ENCODE measurements around the gene JCAD. TPM values are rescaled to one million over a fixed set of nuclear protein-coding genes. Genes with fewer than 3 reads are reported as not detected.

The JCAD gene
- total and polyA plus RNA-seq, 2 of the 8 experiments (the other 6 are each of a cell fraction or from before 2014, with no cell fraction given) = 0.56 to 5.2 TPM

GRCh38 chr10:30093303-30093950 is 34.0 kb upstream of the JCAD start:
- Histone ChIP-seq H3K9me3 (ENCODE audit: insufficient read depth in 2 of 2, low read depth in 1 of 2, low read length in 1 of 2) (no peaks in the 10 kb centered on the region), H4K5ac (ENCODE audit: insufficient read length, low read depth, low read length) (no peak overlapping the region), H3K18ac (ENCODE audit: extremely low read depth, low read length) (no peak overlapping the region), H3K4me3 (ENCODE audit: extremely low read depth in 1 of 4, insufficient read depth in 2 of 4, low read depth in 3 of 4, low read length in 4 of 4) (no peak overlapping the region), H4K8ac (ENCODE audit: extremely low read depth, insufficient read depth, low read length) (no peak overlapping the region), H2AK5ac (ENCODE audit: low read depth, low read length) (no peak overlapping the region), H3K79me1 (ENCODE audit: low read depth, low read length) (no peaks in the 10 kb centered on the region), H2BK15ac (ENCODE audit: low read length) (no peak overlapping the region), H4K91ac (replicated peaks; ENCODE audit: insufficient read length, low read length) (no peak overlapping the region), H2BK120ac (replicated peaks; ENCODE audit: low read depth, low read length) (no peak overlapping the region), H2AFZ (ENCODE audit: low read length) (no peak overlapping the region), H3K4me1 (replicated peaks in 1 of 4; ENCODE audit: control insufficient read depth in 3 of 4, insufficient read depth in 4 of 4, low read length in 3 of 4) (0 out of 7 replicates have a peak, but pooled peaks cover 0 to 3% (median 1%) of the 10 kb centered on the region in 4 experiments), H3K4me2 (ENCODE audit: insufficient read depth in 1 of 2, low read depth in 2 of 2, low read length in 2 of 2) (no peak overlapping the region), H3K36me3 (ENCODE audit: control insufficient read depth in 2 of 4, insufficient read depth in 4 of 4, low read length in 3 of 4) (no peaks in the 10 kb centered on the region), H2BK12ac (ENCODE audit: low read depth, low read length) (no peak overlapping the region), H3K27ac (ENCODE audit: low read depth, low read length) (no peak overlapping the region), H3K56ac (replicated peaks; ENCODE audit: insufficient read length, low read depth, low read length) (no peak overlapping the region), H2BK5ac (ENCODE audit: low read depth, low read length) (no peak overlapping the region), H3K4ac (replicated peaks; ENCODE audit: insufficient read length, low read depth, low read length) (no peak overlapping the region), H3K14ac (ENCODE audit: insufficient read length) (no peak overlapping the region), H3K23me2 (ENCODE audit: low read depth, low read length) (no peaks in the 10 kb centered on the region), H2BK20ac (ENCODE audit: low read length) (no peak overlapping the region), H4K20me1 (replicated peaks in 1 of 2; ENCODE audit: control insufficient read depth in 1 of 2, insufficient read depth in 2 of 2, low read length in 2 of 2) (no peaks in the 10 kb centered on the region), H3K23ac (ENCODE audit: insufficient read length) (no peak overlapping the region), H3K79me2 (ENCODE audit: control insufficient read depth in 1 of 2, insufficient read depth in 2 of 2, low read length in 2 of 2) (no peaks in the 10 kb centered on the region), H3K9ac (replicated peaks in 1 of 4; ENCODE audit: extremely low read depth in 1 of 4, low read depth in 3 of 4, low read length in 3 of 4) (no peak overlapping the region), H3K27me3 (replicated peaks in 1 of 4; ENCODE audit: control insufficient read depth in 3 of 4, extremely low read depth in 1 of 4, insufficient read depth in 3 of 4, low read length in 3 of 4) (no peaks in the 10 kb centered on the region; a peak in 1 of 7 replicates)
- POLR2A ChIA-PET (ENCODE audit: partially characterized antibody) = interaction anchor here (1.7 kb wide), 1 partner anchor 11 kb away, joined by 4 read pairs; no protein-coding TSS in a partner anchor
- no peak for DNase-seq (ENCODE audit: low read depth in 1 of 2, low spot score in 2 of 2)
- no peak for FAIRE-seq
- CTCF ChIA-PET (ENCODE audit: partially characterized antibody) = interaction anchor here (0.6 to 1.9 kb wide), 9 partner anchors 11 to 104 kb away, joined by 3 to 5 read pairs (median 3); no protein-coding TSS in a partner anchor
- 86% methylated on average over 9 of the region's 9 CpGs; no CpG with 5 or more reads in 1 of the 2 experiments for WGBS, 2 experiments (ENCODE audit: extremely low coverage in 1 of 2, insufficient coverage in 1 of 2, insufficient read length in 1 of 2, insufficient replicate concordance in 2 of 2, low coverage in 1 of 2, low lambda C conversion rate in 2 of 2, missing lambda C conversion rate in 1 of 2)
- TF ChIP-seq EGR1 (IDR thresholded peaks at IDR 0.05; ENCODE audit: borderline replicate concordance, low read depth, low read length) (no peak), CHD1 (IDR thresholded peaks at IDR 0.05; ENCODE audit: low read depth, low read length) (no peak), MAFK (IDR thresholded peaks at IDR 0.05; ENCODE audit: low read depth, low read length) (no peak), PHF8 (conservative IDR thresholded peaks at IDR 0.05; ENCODE audit: low read depth, low read length) (no peak), MAX (IDR thresholded peaks at IDR 0.05) (no peak), KDM5A (IDR thresholded peaks at IDR 0.05; ENCODE audit: low read length) (no peak), POU5F1 (IDR thresholded peaks at IDR 0.05; ENCODE audit: low read depth, low read length) (no peak), TEAD4 (IDR thresholded peaks at IDR 0.05; ENCODE audit: low read depth, low read length) (no peak), SP4 (IDR thresholded peaks at IDR 0.05; ENCODE audit: low read length) (no peak), YY1 (IDR thresholded peaks at IDR 0.05; ENCODE audit: low read depth, low read length) (no peak), NANOG (IDR thresholded peaks at IDR 0.05; ENCODE audit: insufficient read depth, low read depth, low read length, poor library complexity, severe bottlenecking) (no peak), SIRT6 (IDR thresholded peaks at IDR 0.05; ENCODE audit: low read length) (no peak), SRF (IDR thresholded peaks at IDR 0.05; ENCODE audit: low read depth, low read length) (no peak), BACH1 (IDR thresholded peaks at IDR 0.05; ENCODE audit: low read length) (no peak), CREB1 (IDR thresholded peaks at IDR 0.05) (no peak)
